HG03432 (cell line): Measurements from ENCODE around the gene LCN12.

Experiments
- ATAC-seq: cut with Tn5 transposase; IDR thresholded peaks from one replicate; pipeline ENCODE4 v1.9.1; 2021; ENCODE audit warnings: mild to moderate bottlenecking, moderate library complexity; ENCODE audit not compliant: unreplicated experiment

The LCN12 gene

DNA sequence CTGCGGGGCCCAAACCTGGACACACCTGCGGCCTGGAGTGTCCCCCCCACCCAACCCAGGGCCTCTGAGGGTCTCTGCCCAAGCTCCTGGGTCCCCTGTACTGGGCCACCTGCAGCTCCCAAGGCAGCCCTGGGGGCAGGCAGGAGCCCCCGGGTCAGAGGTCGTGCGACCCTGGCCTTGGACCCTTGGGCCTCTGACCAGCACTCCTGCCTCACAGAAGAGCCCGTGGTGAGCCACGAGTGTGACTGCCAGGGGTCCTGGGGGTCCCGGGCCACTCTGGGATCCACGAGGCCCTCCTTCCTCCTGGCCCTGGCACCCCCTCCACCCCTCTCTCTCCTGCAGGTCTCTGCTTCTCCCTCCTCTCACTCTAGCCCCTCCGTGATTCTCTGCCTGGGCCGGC, 20.3 kb downstream of the LCN12 start:
- no peak for ATAC-seq

GRCh38 chr9:136972743-136973142, 20.7 kb downstream of the LCN12 start:
- ATAC-seq: no peak

DNA sequence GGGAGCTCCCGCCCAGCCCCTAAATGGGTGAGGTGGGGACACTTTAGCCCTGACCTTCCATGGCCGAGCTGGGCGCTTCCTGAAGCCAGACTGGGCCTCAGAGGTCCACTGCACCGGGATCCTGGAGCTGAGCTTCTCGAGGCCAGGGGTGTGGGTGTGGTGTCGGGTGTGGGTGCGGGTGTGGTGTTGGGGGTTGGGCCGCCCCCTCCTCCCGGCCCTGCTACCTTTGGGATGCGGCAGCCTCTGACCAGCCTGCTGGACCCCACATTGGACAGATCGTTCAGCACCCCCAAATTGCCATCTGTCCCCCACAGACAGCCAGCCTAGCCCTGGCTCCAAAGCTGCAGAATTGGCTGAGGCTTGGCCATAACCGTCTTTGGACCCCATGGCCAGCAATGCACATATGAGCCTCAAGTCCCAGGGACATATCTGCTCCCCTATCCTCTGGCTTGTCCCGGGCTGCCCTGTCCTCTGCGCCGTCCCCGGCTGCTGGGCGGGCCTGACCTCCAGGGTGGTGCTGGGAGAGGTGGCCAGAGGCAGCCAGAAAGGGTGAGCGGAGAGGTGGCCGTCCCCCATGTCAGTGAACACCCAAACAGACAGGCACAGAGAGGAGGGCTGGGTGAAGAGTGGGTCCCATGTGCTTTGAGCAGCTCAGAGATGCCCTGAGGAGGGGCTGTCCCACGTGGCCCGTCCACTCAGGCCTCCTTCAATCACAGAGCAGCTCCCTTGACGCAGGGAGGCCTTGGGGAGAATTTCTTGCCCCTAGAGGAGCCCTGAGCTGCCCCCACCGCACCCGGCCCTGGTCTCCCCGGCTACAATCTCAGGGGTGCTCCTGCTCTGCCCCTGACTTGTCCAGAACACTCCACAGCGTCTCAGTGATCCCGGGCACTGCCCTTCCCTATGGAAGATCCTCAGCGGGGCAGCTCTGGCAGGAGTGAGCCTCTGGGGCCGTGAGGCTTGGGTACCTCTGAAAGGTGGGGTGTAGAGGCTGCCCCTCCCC, 21.8 kb downstream of the LCN12 start:
- ATAC-seq: no peak

DNA sequence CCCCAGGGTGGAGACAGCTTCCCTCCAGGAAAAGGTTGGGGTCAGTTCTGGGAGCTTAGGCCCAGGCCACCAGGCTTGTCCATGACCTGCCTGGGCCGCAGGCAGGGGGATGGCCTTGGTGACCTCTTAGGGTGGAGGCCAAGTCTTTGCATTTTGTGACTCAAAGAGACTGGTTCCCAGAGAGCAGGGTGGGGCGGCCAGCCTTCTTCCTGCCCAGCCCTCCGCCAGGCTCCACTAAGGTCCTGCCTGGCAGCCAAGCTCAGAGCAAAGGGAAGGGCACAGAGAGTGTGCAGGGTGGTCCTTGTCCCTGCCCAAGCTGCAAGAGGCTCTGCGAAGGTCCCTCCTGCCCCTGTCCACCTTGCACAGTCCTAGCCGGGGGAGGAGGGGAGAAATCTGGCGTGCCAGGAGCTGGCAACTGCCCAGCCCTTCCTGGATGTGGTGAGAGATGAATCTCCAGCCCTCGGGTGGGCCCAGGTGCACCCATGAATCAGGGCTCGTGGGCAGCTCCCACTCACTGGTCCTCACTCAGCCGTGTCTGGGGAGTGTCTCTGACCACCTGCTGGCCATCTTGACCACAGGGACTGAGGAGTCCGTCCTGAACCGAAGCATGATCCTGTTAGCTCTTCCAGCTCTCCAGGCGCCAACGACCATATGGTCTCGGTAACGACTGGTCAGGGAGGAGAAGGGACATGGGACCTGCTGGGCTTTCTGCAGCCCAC, 22.9 kb downstream of the LCN12 start:
- no peak for ATAC-seq

DNA sequence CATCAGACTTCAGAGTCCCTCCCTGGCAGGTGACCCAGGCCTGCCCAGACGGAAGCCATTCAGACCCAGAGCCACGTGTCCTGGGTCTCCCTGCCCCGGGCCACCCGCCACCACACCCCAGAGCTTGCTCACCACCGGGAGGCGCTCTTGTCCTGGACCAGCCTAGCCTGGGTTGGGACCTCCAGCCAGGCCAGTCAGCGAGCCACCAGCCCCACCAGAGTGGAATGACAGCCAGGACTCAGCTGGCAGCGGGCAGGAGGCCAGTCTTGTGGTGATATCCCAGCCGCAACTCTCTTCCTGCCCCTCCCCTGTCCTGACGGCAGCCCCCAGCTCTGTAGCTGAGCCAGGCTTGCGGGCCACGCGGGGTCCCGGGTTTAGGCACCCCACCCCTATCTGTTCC, 23.6 kb downstream of the LCN12 start:
- ATAC-seq: no peak

GRCh38 chr9:136977223-136977622, 25.1 kb downstream of the LCN12 start, which contains the start of gene PTGDS:
PTGDS (plus strand) TSS chr9:136977504; CDS start chr9:136977579, 75 bp downstream.
- no peak for ATAC-seq

DNA sequence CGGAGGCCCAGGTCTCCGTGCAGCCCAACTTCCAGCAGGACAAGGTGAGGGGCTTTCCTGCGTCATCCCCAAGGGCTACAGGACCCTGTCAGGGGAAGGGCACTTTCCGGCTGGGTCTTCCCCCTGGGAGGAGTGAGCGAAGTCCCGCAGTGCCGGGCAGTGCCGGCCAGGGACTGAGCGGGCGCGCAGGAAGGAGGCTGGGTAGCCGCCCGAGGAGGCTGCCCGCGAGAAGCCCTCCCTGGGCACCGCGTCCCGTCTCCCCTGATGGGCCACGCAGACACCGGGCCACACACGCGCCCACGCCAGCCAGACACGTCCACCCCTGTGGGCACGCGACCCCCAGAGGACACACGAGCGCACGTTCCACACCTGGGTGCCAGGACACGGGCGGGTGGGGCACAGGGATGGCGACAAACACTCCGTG, 25.6 kb downstream of the LCN12 start:
- no peak for ATAC-seq

DNA sequence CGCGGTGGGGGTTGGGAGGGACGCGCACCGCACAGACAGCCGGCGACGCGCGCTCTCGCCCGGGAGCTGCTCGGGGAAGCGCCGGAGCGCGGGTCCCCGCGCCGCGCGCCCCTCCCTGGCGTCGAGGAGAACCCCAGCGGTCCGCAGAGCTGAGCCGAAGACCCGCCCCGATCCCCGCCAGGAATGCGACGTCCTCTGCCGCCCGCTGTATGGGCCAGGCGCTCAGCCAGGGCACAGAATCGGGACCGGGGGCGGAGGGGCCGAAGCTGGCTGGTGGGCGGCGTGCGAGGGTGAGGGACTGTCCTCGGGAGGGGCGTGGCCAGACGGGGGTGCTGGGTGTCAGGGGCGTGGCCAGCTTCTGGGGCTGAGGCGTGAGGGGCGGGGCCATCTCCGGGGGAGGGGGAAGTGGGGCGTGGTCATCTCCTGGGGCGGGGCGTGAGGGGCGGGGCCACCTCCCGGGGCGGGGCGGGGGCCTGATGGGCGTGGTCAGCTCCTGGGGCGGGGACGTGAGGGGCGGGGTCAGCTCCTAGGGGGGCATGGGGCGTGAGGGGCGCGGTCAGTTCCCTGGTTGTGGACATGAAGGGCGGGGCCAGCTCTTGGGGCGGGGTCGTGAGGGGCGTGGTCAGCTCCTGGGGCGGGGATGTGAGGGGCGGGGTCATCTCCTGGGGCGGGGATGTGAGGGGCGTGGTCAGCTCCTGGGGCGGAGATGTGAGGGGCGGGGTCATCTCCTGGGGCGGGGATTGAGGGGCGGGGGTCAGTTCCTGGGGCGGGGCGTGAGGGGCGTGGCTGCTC, 26.2 kb downstream of the LCN12 start:
- ATAC-seq: no peak

GRCh38 chr9:136978865-136979544, 26.9 kb downstream of the LCN12 start:
- ATAC-seq: no peak

DNA sequence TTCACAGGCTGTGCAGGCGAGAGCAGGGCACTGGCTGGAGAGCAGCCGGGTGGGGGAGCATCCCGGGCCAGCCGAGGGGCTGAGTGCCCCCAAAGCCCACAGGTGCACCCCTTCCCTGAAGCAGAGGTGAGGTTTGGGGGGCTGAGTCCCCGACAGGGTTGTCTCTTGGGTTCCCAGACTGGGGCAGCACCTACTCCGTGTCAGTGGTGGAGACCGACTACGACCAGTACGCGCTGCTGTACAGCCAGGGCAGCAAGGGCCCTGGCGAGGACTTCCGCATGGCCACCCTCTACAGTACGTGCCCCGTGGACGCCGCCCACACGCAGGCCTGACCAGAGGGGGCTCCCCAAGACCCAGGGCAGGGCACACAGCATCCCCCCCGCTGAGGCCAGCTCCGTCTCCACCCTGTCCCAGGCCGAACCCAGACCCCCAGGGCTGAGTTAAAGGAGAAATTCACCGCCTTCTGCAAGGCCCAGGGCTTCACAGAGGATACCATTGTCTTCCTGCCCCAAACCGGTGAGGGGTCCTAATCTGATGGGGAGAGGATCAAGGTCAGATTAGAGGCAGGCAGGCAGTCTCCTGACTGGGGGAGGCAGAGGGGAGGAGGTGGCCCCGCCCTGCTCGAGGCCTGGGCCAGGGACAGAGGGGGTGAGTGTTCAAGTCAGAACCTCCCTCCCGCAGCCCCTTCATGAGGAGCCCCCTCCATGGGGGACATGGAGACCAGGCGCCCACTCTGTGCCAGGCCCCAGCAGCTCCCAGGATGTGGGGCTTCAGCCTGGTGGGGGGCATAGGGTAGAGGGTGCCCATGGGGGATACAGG, 27.9 kb downstream of the LCN12 start:
- no peak for ATAC-seq

- no peak for ATAC-seq
These were observed 28.8 kb downstream of the LCN12 start for GRCh38 chr9:136980669-136981478.

GRCh38 chr9:136981588-136982231, 29.6 kb downstream of the LCN12 start:
- ATAC-seq: no peak

GRCh38 chr9:136982232-136983051, 30.4 kb downstream of the LCN12 start, which contains the start of gene LCNL1:
LCNL1 (plus strand) TSS chr9:136982993; CDS start chr9:136983587, 594 bp downstream.
- no peak for ATAC-seq

GRCh38 chr9:136983167-136983566, 31.1 kb downstream of the LCN12 start:
- ATAC-seq: no peak

- no peak for ATAC-seq
These were observed 31.7 kb downstream of the LCN12 start for GRCh38 chr9:136983656-136984314.

DNA sequence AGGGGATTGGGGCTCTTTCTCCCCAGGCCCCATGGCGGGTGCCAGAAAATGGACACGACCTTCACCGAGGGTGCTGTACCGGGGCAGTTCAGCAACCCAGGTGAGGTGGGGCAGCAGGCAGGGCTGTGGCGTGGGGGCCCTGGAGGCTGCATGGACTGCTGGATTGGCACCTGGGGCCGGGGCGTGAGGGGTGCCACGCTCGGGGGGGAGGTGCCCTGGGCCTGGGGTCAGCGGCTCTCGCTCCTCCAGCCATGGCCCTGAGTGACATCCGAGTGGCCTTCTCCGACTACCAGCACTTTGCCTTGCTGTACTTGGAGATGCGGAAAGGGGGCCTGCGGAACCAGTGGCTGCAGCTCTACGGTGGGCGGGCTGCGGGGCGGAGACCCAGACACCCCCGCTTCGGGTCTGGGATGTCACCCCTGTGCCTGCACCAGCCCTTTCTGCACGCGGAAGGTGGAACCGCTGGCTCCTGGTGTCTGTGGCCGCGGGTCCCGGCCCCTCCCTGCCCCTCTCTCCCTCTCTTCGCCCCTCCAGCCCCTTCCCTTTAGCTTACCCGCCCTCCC, 32.5 kb downstream of the LCN12 start:
- ATAC-seq: no peak
